ENCODE data around the gene MED13L. TPM values are rescaled to one million over a fixed set of nuclear protein-coding genes. Genes with fewer than 3 reads are reported as not detected.

MED13L gene
- total and polyA plus RNA-seq, 2 donors (not counting 3 experiments of a cell fraction or from before 2014, with no cell fraction given), result 27.4 to 93.6 TPM

DNA sequence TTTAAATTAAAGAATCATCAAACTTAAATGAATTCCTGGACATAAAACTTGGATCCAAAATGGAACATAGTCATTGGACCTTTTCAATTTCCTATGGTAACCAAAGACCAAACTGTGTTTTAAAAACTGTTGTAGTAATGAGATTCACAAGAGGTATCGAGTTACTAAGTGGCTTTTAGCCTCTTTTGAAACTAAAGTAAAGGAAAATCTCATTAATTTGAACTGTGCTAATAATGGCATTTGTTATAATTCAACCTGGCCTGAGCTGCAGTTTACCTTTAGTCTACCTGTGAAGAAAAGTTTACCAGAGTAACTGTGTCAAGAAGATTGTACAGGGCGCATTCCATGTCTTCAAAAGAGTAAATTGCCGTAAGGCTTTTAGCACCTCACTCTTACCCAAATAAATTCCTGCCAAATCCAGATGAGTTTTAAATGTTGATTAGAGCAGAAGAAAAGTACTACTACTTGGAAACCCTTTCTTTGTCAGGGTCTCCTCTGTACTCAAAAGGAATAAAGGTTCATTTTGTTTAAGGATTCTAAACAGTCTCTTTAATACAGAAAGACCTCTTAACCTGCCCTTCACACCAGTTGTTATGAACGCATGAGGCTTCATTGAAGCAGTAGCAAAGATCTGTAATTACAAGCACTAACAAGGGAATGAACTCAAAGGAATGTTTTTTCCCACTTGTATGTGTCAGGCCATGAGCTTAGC is 17.1 kb upstream of the MED13L start:
- Histone ChIP-seq H3K9me1 (replicated peaks; ENCODE audit: control insufficient read depth, extremely low read depth, insufficient read depth, low read length) (no peaks in the 10 kb centered on the region), H3K36me3 (ENCODE audit: control insufficient read depth in 2 of 2, extremely low read depth in 1 of 2, insufficient read depth in 2 of 2, low read length in 2 of 2) (no peaks in the 10 kb centered on the region), H3K27me3 (ENCODE audit: control insufficient read depth in 2 of 2, insufficient read depth in 2 of 2, low read length in 2 of 2) (peaks cover 0 to 5% of the 10 kb centered on the region in 2 experiments), H2AFZ (ENCODE audit: low read depth, low read length) (no peak overlapping the region), H3K79me2 (ENCODE audit: control insufficient read depth, insufficient read depth, low read length) (no peaks in the 10 kb centered on the region), H3K9me3 (replicated peaks; ENCODE audit: control insufficient read depth, insufficient read depth, low read length) (no peaks in the 10 kb centered on the region), H3K4me2 (ENCODE audit: insufficient read depth, low read length) (no peak overlapping the region), H3K27ac (ENCODE audit: insufficient read depth, low read depth, low read length) (no peak overlapping the region), H3K9ac (replicated peaks; ENCODE audit: extremely low read depth, insufficient read depth, low read length) (no peak overlapping the region), H4K20me1 (replicated peaks; ENCODE audit: control insufficient read depth, extremely low read depth, insufficient read depth, low read length) (no peaks in the 10 kb centered on the region), H3K4me1 (ENCODE audit: control insufficient read depth, extremely low read depth, insufficient read depth, low read length) (peaks cover 3% of the 10 kb centered on the region), H3K4me3 (replicated peaks in 1 of 3; ENCODE audit: insufficient read depth in 1 of 3, low read depth in 1 of 3, low read length in 3 of 3) (no peak overlapping the region)
- TF ChIP-seq GATA2 (IDR thresholded peaks at IDR 0.05; ENCODE audit: insufficient read depth, insufficient read length, low read depth, low read length) (no peak), POLR2AphosphoS5 (IDR thresholded peaks at IDR 0.05; ENCODE audit: insufficient read depth, low read depth, low read length) (no peak), FOS (IDR thresholded peaks at IDR 0.05; ENCODE audit: borderline replicate concordance, insufficient read depth, low read length) (no peak), POLR2A (IDR thresholded peaks at IDR 0.05; ENCODE audit: low read depth, low read length) (no peak), EZH2 (IDR thresholded peaks at IDR 0.05; ENCODE audit: borderline replicate concordance, low read depth, low read length, severe bottlenecking) (no peak), MYC (IDR thresholded peaks at IDR 0.05; ENCODE audit: low read depth, low read length) (no peak), JUN (IDR thresholded peaks at IDR 0.05; ENCODE audit: borderline replicate concordance, insufficient read depth, insufficient read length, low read depth) (no peak)
- TF ChIP-seq, protein P1, sequence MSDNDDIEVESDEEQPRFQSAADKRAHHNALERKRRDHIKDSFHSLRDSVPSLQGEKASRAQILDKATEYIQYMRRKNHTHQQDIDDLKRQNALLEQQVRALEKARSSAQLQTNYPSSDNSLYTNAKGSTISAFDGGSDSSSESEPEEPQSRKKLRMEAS (IDR thresholded peaks at IDR 0.05; ENCODE audit: insufficient read depth, insufficient read length), result no peak
- TF ChIP-seq, protein P2, sequence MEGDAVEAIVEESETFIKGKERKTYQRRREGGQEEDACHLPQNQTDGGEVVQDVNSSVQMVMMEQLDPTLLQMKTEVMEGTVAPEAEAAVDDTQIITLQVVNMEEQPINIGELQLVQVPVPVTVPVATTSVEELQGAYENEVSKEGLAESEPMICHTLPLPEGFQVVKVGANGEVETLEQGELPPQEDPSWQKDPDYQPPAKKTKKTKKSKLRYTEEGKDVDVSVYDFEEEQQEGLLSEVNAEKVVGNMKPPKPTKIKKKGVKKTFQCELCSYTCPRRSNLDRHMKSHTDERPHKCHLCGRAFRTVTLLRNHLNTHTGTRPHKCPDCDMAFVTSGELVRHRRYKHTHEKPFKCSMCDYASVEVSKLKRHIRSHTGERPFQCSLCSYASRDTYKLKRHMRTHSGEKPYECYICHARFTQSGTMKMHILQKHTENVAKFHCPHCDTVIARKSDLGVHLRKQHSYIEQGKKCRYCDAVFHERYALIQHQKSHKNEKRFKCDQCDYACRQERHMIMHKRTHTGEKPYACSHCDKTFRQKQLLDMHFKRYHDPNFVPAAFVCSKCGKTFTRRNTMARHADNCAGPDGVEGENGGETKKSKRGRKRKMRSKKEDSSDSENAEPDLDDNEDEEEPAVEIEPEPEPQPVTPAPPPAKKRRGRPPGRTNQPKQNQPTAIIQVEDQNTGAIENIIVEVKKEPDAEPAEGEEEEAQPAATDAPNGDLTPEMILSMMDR (IDR thresholded peaks at IDR 0.05; ENCODE audit: extremely low read depth in 1 of 2, insufficient read depth in 1 of 2, low read depth in 1 of 2, low read length in 2 of 2), result no peak
- ChIA-PET POLR2A (no interaction called here), CTCF (no interaction called here)
- dilution Hi-C loops (cut with MboI; ENCODE audit: extremely low pct_ligation_motif_present, low sequenced_read_pairs) (no loop called here), intact Hi-C loops (cut with micrococcal nuclease) (no loop called here)
- FAIRE-seq (no peak), DNase-seq (ENCODE audit: low read depth, low spot score) (no peak)
- BruUV-seq (replicated peaks), result no TSS peak
